Measurements from ENCODE around the gene MAD1L1. TPM values are rescaled to one million over a fixed set of nuclear protein-coding genes. Genes with fewer than 3 reads are reported as not detected.

The MAD1L1 gene
- total RNA-seq, 2 experiments from 2014 or later: 58.3 to 65.3 TPM

DNA sequence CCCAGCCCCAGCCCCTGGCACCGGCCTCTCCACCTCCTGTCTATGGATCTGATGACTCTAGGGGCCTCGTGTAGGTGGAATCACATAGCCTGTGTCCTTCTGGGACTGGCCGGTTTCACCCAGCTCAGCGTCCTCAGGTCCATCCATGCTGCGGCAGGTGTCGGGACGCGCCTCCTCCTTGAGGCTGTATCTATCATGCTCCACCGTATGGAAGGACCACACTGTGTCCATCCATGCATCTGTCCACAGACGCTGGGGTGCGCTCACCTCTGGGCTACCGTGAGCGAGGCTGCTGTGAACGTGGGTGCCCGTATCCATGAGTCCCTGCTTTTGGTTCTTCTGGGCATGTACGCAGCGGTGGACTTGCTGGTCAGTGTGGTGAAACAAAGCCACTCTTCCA, 281.1 kb downstream of the MAD1L1 start:
- Histone ChIP-seq H3K9me2 (ENCODE audit: insufficient read depth, low read length) (no peaks in the 10 kb centered on the region), H3K9me3 (ENCODE audit: low read length) (no peaks in the 10 kb centered on the region), H2AFZ (ENCODE audit: low read length) (no peak overlapping the region), H3K4me2 (ENCODE audit: low read length) (no peak overlapping the region), H3K4me3 (ENCODE audit: low read depth, low read length, poor library complexity, severe bottlenecking) (no peak overlapping the region), H4K20me1 (ENCODE audit: insufficient read depth, low read length) (no peaks in the 10 kb centered on the region), H3K27ac (ENCODE audit: low read depth, low read length, poor library complexity, severe bottlenecking) (no peak overlapping the region), H3K36me3 (ENCODE audit: insufficient read depth, low read length) (no peaks in the 10 kb centered on the region), H3K4me1 (ENCODE audit: insufficient read depth, low read length, poor library complexity, severe bottlenecking) (no peaks in the 10 kb centered on the region), H3K79me2 (ENCODE audit: insufficient read depth, low read depth, low read length) (no peaks in the 10 kb centered on the region)
- CTCF ChIA-PET (ENCODE audit: unreplicated experiment): interaction anchor here (0.9 kb wide), 1 partner anchor 12 kb away, joined by 3 read pairs; no protein-coding TSS in a partner anchor
- POLR2A ChIA-PET: no interaction called here
- BruUV-seq (replicated peaks): no TSS peak
- intact Hi-C loops (cut with micrococcal nuclease; ENCODE audit: unreplicated experiment): no loop called here
- TF ChIP-seq EZH2phosphoT487 (IDR thresholded peaks at IDR 0.05; ENCODE audit: borderline replicate concordance, low read depth, low read length): no peak
- TF ChIP-seq CTCF (conservative IDR thresholded peaks at IDR 0.05; ENCODE audit: low read length): no peak
- DNase-seq (ENCODE audit: low spot score): no peak

GRCh38 chr7:1951159-1951536, 281.6 kb downstream of the MAD1L1 start:
- BruUV-seq (replicated peaks): no TSS peak
- H3K4me2 ChIP-seq (ENCODE audit: low read length): no peak overlapping the region
- no peak for TF ChIP-seq EZH2phosphoT487 (IDR thresholded peaks at IDR 0.05; ENCODE audit: borderline replicate concordance, low read depth, low read length)
- no peak for TF ChIP-seq CTCF (conservative IDR thresholded peaks at IDR 0.05; ENCODE audit: low read length)
- no peaks in the 10 kb centered on the region for H3K79me2 ChIP-seq (ENCODE audit: insufficient read depth, low read depth, low read length)
- H3K4me3 ChIP-seq (ENCODE audit: low read depth, low read length, poor library complexity, severe bottlenecking): no peak overlapping the region
- ChIA-PET POLR2A (no interaction called here), CTCF (ENCODE audit: unreplicated experiment) (interaction anchor here (0.9 kb wide), 1 partner anchor 11 kb away, joined by 3 read pairs; no protein-coding TSS in a partner anchor)
- H3K9me2 ChIP-seq (ENCODE audit: insufficient read depth, low read length): no peaks in the 10 kb centered on the region
- intact Hi-C loops (cut with micrococcal nuclease; ENCODE audit: unreplicated experiment): no loop called here
- H4K20me1 ChIP-seq (ENCODE audit: insufficient read depth, low read length): no peaks in the 10 kb centered on the region
- no peak for DNase-seq (ENCODE audit: low spot score)
- no peaks in the 10 kb centered on the region for H3K4me1 ChIP-seq (ENCODE audit: insufficient read depth, low read length, poor library complexity, severe bottlenecking)
- no peak overlapping the region for H2AFZ ChIP-seq (ENCODE audit: low read length)
- H3K27ac ChIP-seq (ENCODE audit: low read depth, low read length, poor library complexity, severe bottlenecking): no peak overlapping the region
- no peaks in the 10 kb centered on the region for H3K9me3 ChIP-seq (ENCODE audit: low read length)
- H3K36me3 ChIP-seq (ENCODE audit: insufficient read depth, low read length): no peaks in the 10 kb centered on the region

DNA sequence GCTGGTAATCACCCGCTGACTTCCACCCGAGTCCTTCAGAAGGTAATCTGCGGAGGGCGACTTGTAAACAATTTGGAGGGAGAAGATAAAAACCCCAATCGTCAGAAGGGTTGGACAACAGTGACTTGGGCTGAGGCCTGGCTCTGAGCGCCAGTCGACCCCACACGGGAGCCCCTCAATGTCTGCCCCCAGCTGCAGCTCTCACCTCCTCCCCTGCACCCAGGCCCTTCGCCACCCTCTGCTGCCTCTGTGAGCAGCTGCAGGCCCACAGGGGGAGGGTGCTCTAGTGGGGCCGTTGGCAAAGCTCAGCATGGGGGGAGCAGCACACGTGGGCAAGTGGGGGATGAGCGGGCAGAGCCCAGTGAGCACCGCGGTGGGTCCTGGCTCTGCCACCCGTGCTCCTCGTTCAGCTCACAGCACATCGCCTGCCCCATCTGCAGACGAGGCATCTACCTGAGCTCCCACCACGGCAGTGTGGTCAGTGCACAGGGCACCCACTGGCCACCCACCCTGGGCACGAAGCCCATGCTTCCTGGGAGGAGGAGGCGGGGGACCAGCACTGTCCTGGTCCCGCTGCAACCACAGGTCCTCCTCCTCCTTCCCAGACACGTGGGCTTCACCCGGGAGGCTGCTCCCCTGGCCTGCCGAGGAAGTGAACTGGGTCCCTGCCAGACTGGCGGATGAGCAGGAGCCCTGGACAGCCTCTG, 282.1 kb downstream of the MAD1L1 start:
- H3K27ac ChIP-seq (ENCODE audit: low read depth, low read length, poor library complexity, severe bottlenecking): no peak overlapping the region
- POLR2A ChIA-PET: no interaction called here
- H3K4me3 ChIP-seq (ENCODE audit: low read depth, low read length, poor library complexity, severe bottlenecking): no peak overlapping the region
- H2AFZ ChIP-seq (ENCODE audit: low read length): no peak overlapping the region
- no peak for DNase-seq (ENCODE audit: low spot score)
- H3K9me2 ChIP-seq (ENCODE audit: insufficient read depth, low read length): no peaks in the 10 kb centered on the region
- no peaks in the 10 kb centered on the region for H3K4me1 ChIP-seq (ENCODE audit: insufficient read depth, low read length, poor library complexity, severe bottlenecking)
- no peak overlapping the region for H3K4me2 ChIP-seq (ENCODE audit: low read length)
- TF ChIP-seq EZH2phosphoT487 (IDR thresholded peaks at IDR 0.05; ENCODE audit: borderline replicate concordance, low read depth, low read length): no peak
- no peak for TF ChIP-seq CTCF (conservative IDR thresholded peaks at IDR 0.05; ENCODE audit: low read length)
- BruUV-seq (replicated peaks): no TSS peak
- intact Hi-C loops (cut with micrococcal nuclease; ENCODE audit: unreplicated experiment): no loop called here
- CTCF ChIA-PET (ENCODE audit: unreplicated experiment): interaction anchor here (0.9 kb wide), 1 partner anchor 11 kb away, joined by 3 read pairs; no protein-coding TSS in a partner anchor
- H3K79me2 ChIP-seq (ENCODE audit: insufficient read depth, low read depth, low read length): no peaks in the 10 kb centered on the region
- no peaks in the 10 kb centered on the region for H3K9me3 ChIP-seq (ENCODE audit: low read length)
- H3K36me3 ChIP-seq (ENCODE audit: insufficient read depth, low read length): no peaks in the 10 kb centered on the region
- H4K20me1 ChIP-seq (ENCODE audit: insufficient read depth, low read length): no peaks in the 10 kb centered on the region

All from OCI-LY7 (cell line).